NCI-H2081 (cell line): ENCODE results near the gene GOLGA8G.
"Not testable (repeated sequence)": the region's sequence is repeated elsewhere in the genome, so short reads cannot be mapped to it uniquely, and the experiment has no call there.

Experiments
- DNase-seq, 2 experiments: peaks; one replicate each; lab custom pipeline; 2025; lab: John Stamatoyannopoulos, UW

GOLGA8G gene, protein sequence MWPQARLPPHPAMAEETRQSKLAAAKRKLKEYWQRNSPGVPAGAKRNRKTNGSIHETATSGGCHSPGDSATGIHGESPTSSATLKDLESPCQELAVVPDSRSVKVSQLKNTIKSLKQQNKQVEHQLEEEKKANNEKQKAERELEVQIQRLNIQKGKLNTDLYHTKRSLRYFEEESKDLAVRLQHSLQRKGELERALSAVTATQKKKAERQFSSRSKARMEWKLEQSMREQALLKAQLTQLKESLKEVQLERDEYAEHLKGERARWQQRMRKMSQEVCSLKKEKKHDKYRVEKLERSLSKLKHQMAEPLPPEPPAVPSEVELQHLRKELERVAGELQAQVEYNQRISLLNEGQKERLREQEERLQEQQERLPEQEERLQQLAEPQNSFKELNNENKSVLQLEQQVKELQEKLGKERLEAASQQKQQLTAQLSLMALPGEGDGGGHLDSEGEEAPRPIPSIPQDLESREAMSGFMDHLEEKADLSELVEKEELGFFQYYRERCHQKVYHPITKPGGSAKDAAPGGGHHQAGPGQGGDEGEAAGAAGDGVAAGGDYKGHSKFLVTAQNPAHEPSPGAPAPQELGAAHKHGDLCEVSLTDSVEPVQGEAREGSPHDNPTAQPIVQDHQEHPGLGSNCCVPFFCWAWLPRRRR

GRCh38 chr15:28532954-28533353 lies at the start of gene GOLGA8G:
TSS of gene GOLGA8G (minus strand) at chr15:28532971. CDS start at chr15:28532909, 62 bp downstream.
- not testable (repeated sequence) for DNase-seq

- not testable (repeated sequence) for DNase-seq
These were observed 40.6 kb upstream of the GOLGA8G start for GRCh38 chr15:28573351-28573750.

- not testable (repeated sequence) for DNase-seq
These were observed 20.5 kb upstream of the GOLGA8G start, which contains the start of gene GOLGA6L25 for GRCh38 chr15:28553268-28553667. TSS of gene GOLGA6L25 (plus strand) at chr15:28553568. CDS start at chr15:28553629, 61 bp downstream.

GRCh38 chr15:28515208-28515607 lies 17.6 kb downstream of the GOLGA8G start:
- DNase-seq, result not testable (repeated sequence)

- not testable (repeated sequence) for DNase-seq
These were observed 18.6 kb downstream of the GOLGA8G start for GRCh38 chr15:28514128-28514527.

- not testable (repeated sequence) for DNase-seq
These were observed 24.4 kb downstream of the GOLGA8G start for GRCh38 chr15:28508217-28508889.

DNA sequence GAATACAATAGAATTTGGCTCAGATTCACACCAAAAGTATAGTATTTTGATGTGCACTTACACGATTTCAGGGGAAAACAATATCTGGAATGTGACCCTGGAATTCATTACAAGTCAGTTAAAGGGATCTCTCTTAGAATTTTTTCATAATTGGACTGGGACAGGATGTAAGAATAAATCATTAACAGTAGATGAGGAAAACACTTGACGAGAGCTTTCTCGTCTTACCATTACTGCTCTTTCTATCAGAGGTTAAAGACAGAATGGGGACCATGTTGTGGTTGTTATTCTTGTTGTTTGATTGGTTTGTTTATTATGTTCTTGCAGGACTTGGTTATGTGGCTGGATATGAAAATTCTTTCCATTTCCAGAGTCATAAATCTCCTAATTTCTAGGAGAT lies 51.4 kb downstream of the GOLGA8G start:
- not testable (repeated sequence) for DNase-seq
